CD4-positive, alpha-beta T cell treated with Interleukin-4 for 4 hours (primary cell): Measurements from ENCODE around the gene PIK3CA.

Source experiments
- DNase-seq: peaks from one replicate; pipeline ENCODE4 v3.0.0-alpha.2; 2020

Gene PIK3CA

GRCh38 chr3:179158336-179159039, 10.3 kb downstream of the PIK3CA start:
- DNase-seq = no peak

DNA sequence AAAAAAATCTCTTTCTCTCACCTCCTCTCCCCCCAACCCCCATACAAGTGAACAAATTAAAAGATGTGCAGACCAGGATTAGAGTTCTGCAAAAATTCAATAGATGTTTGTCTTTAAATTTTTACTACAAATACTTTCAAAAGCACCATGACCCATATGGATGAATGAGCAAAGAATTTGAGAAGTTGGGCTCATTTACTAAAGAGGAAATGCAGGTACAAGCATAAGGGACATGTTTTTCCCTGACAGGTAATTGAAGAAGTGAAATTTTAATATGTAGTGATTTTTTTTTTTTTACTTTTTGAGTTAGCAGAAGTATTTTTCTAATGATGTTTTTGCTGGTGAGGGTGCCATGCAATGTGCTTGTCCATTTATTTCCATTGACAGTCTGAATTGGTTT, 15.3 kb downstream of the PIK3CA start:
- DNase-seq = no peak

- DNase-seq = no peak
Measured at GRCh38 chr3:179164857-179165256, 16.7 kb downstream of the PIK3CA start.

DNA sequence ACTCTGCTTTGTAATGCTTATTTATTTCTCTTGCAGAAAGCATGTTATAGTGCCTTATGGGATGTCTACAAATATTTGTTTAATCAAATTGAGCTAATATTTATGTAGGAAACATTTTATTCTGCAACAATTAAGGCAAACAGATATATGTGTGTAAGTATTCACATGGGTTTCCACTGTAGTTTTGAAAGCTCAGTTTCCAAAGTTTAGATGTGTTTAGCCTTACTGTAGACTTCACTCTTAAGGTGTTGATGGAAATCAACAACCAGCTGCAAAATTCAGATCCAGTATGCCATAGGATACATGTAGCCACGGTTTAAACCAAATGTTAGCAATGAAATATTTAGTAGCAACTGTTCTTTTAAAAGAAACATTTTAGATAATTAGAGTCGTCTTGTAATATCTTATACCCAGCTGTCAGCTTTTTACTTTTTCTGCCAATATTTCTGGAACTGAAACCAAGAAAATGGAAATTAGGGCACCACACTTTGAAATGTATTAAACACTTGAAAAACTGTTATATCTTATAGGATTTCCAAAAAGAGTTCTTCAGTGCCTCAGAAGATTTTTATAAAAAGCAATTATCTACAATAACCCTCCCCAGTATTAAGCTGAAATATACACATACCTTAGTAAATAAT, 18.5 kb downstream of the PIK3CA start:
- DNase-seq = no peak

DNA sequence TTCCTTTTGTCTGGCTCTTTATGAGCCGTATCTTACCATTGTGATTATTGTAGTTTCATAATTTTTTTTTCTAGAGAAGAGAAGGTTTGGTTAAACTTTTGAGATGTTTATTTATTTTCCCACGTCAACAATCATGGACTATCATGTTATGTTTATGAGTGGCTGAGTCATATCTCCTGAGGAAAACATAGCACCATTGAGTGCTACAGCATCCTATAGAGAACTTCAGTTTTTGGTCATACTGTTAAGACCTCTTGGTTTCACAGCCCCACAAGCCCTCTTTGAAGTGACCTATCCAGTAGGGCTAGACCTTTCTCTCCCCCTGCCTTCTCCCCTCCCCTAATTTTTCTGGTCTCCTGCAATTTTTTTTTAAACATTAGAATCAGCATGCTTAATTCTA, 20.8 kb downstream of the PIK3CA start:
- no peak for DNase-seq

- no peak for DNase-seq
Measured at GRCh38 chr3:179172546-179172945, 24.4 kb downstream of the PIK3CA start.

GRCh38 chr3:179174316-179174715, 26.2 kb downstream of the PIK3CA start:
- no peak for DNase-seq

DNA sequence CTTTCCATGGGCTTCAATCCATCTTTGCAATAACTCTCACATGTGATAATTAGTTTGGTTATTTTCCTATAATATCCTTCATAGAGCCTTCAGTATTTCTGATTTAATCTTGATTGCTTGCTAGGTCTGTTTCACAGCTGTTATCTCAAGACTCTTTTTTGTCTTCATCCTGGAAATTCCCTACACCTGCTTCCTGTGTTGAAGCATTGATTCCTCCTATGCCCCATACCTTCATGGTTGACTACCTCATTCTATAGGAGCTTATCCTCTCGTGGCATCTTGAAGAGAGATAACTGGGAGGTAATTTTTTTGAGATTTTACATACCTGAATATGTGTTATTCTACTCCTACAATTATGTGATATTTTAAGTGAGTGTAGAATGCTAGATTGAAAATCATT, 26.7 kb downstream of the PIK3CA start:
- DNase-seq = no peak

GRCh38 chr3:179175358-179175757, 27.2 kb downstream of the PIK3CA start:
- no peak for DNase-seq

GRCh38 chr3:179177611-179178010, 29.5 kb downstream of the PIK3CA start:
- no peak for DNase-seq

DNA sequence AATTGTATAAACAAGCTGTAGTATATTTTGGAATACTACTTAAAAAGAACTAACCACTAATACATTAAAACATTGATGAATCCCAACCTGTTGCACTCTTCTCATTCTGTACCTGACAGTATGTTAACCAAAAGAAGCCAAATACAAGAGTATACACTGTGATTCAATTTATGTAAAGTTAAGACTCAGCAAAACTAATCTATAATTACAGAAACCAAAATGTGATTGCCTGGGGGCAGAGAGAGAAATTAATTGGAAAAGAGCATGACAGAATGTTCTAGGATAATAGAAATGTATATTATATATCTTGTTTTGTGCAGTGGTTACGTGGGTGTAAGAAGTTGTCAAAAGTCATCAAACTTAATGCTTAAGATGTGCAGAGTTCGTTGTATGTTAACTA, 31.1 kb downstream of the PIK3CA start:
- no peak for DNase-seq

- peak; percentile 15 for DNase-seq
Measured at GRCh38 chr3:179179979-179180759, 32.0 kb downstream of the PIK3CA start.

DNA sequence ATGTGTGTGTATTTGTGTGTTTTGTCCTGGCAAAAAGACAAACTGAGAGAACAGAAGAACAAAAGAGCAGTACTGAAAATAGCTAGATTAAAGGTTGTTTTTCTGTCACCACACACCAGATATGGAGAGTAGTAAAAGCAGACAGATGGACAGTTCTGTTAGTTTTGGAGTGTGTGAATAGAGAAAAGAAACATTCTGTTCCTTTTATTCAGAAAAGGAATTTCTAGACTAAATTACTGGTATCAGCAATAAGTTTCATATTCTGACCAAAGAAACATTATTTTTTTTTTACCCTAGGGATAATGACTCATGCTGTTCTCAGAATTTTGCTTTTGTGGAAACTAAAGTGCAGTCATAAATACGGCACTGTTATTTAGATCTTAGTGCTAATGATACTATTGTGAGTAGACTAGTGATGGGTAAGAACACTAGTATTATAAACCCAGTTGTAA, 32.9 kb downstream of the PIK3CA start:
- DNase-seq = peak; percentile 38

- DNase-seq = peak; percentile 4
Measured at GRCh38 chr3:179181993-179182551, 33.9 kb downstream of the PIK3CA start.

- DNase-seq = no peak
Measured at GRCh38 chr3:179182902-179183301, 34.7 kb downstream of the PIK3CA start.

DNA sequence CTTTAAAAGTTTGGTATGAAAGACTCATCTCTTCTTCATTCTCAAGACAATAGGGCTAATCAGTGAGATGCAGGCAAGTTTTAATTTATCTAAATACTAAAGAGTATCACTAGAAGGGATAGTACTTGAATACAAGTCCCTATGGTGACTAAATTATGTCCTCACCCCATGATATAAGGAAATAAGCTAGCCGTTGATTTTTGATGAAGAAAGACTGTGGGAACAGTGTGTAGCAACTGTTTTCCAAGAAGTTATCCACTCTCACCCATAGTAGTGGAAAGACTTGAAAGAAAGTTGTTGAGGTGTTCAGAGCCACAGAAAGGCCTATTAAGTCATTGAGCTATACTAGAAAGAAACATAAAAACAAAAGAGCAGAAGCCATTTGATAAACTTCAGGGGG, 36.7 kb downstream of the PIK3CA start:
- DNase-seq = no peak

GRCh38 chr3:179186426-179186825, 38.3 kb downstream of the PIK3CA start:
- DNase-seq = no peak

DNA sequence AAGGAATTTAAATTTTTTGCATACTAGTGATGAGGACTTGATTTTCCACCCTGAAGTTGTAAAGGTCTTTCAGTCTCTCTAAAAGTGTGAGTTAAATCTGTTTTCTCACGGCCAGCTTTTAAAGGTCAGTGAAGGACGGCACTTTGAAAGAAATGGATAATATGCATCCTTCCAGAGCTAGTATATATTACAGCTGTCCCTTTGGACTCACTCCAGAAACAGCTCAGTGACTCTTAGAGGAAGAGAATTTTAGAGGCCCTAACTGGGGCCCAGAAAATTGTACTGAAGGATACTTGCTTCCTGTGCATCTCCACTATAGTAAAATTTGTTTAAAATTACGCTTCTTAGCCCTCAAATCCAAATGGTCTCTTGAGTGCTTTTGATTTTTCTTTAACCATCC, 41.6 kb downstream of the PIK3CA start:
- no peak for DNase-seq

DNA sequence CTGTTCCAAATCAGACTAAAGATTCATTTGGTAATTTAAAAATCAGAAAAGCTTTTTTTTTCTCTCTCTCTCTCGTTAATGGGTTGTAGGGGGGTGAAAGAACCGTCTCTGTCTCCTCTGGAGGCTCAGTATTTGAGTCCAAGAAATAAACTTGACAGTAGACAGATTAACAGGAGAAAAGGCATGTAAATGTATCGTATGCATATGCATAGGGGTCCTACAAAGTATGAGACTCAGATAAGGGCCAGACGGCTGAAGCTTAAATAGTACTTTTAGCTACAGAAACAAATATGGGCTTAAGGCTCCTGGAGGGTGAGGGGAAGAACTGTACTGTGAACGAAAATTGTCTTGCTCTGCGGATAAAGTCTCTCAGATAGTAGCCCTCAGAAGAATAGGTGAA, 42.4 kb downstream of the PIK3CA start:
- no peak for DNase-seq

GRCh38 chr3:179192542-179192941, 44.4 kb downstream of the PIK3CA start:
- no peak for DNase-seq

DNA sequence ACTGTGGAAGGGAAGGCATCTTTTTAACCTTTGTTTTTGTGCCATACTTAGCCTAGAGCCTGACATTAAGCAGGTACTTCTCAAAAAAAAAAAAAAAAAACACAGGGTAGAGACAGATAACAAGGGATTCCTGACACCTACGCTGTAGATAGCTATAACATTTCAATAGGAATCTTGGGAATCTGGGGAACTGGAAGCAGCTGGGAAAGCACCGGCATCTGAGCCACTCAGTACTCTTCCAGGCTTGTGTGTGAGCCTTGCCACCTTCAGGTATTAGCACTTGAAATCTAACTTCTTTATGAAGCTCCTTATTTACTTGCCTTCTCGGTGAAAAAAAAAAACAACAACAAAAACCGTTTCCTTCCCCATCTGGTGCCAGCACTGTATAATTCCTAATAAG, 46.8 kb downstream of the PIK3CA start:
- DNase-seq = no peak

DNA sequence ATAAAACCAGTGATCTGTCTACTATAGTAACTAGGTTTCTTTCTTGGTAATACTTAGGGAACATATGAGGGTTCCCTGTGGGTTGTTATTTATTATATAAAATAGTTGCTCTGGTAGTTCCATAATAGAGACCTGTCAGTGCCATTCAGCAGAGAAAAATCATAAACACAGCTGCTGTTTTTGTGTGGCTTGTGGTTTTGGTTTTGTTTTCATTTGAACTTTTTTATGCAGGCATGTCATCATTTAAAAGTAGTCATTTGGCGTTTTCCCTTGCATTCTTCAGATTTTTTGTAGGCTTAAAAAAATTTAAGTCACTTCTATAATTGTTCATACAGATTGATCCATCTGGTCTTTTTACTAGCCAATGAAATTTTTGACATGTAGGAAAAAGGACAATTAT, 47.9 kb downstream of the PIK3CA start:
- peak; percentile 69 for DNase-seq

GRCh38 chr3:179196700-179197099, 48.5 kb downstream of the PIK3CA start:
- DNase-seq = no peak

- DNase-seq = no peak
Measured at GRCh38 chr3:179200790-179201189, 52.6 kb downstream of the PIK3CA start.
